Omental fat pad (tissue), 4 donors: ENCODE measurements around the gene ZNF284. TPM values are rescaled to one million over a fixed set of nuclear protein-coding genes. Genes with fewer than 3 reads are reported as not detected.

Source experiments
- ATAC-seq: fragments of 150-250 bp; one replicate; pipeline ENCODE4 v1.9.1; 2016; ENCODE audit warnings: mild to moderate bottlenecking, moderate library complexity; ENCODE audit not compliant: low FRiP score
- DNase-seq: peaks from one replicate; pipeline ENCODE4 v3.0.0-alpha.2; 2019; ENCODE audit warnings: low spot score
- CTCF ChIP-seq, 3 donors: fragments of 450-650 bp; IDR thresholded peaks; one replicate each; pipeline ENCODE4 v1.5.1; 2016 to 2017; ENCODE audit warnings: antibody characterized with exemption in 3 of 3, mild to moderate bottlenecking in 3 of 3, moderate library complexity in 2 of 3
- total RNA-seq, 4 donors: library from RNA; depleted of rRNA; stranded (reverse); fragments of >200 nt; gene quantifications; one replicate each; pipeline ENCODE4 v1.1.0, GENCODE V29; 2016

Gene ZNF284
- total RNA-seq, 4 donors from 2014 or later, result 0.65 to 3.0 (median 1.7) TPM

GRCh38 chr19:44069415-44069814 is 2.5 kb upstream of the ZNF284 start:
- ATAC-seq (no peak), DNase-seq (no peak)
- TF ChIP-seq CTCF (IDR thresholded peaks at IDR 0.05), result no peak

GRCh38 chr19:44072543-44073401 is 813 bp downstream of the ZNF284 start:
- TF ChIP-seq CTCF (IDR thresholded peaks at IDR 0.05), result no peak
- no peak for ATAC-seq
- DNase-seq, result no peak

GRCh38 chr19:44076325-44076724 is 4.4 kb downstream of the ZNF284 start:
- DNase-seq, result no peak
- ATAC-seq, result no peak
- TF ChIP-seq CTCF (IDR thresholded peaks at IDR 0.05), result no peak

- DNase-seq (no peak), ATAC-seq (no peak)
- TF ChIP-seq CTCF (IDR thresholded peaks at IDR 0.05), result no peak
Observed at GRCh38 chr19:44092108-44092507, 20.1 kb downstream of the ZNF284 start.

- peak; percentile 98 for ATAC-seq
- peak; percentile 67 for DNase-seq
- no peak for TF ChIP-seq CTCF (IDR thresholded peaks at IDR 0.05)
Observed at GRCh38 chr19:44093931-44094765, 22.2 kb downstream of the ZNF284 start, which contains the start of gene ZNF224. TSS of gene ZNF224 (plus strand) at chr19:44094361. CDS start at chr19:44097874, 3,513 bp downstream.

GRCh38 chr19:44107751-44108150 is 35.8 kb downstream of the ZNF284 start:
- ATAC-seq, result no peak
- no peak for TF ChIP-seq CTCF (IDR thresholded peaks at IDR 0.05)
- DNase-seq, result no peak
